ENCODE data around the gene AASDHPPT.
A peak's percentile ranks its signal among the peaks of the same experiment; 100 is the strongest.

The AASDHPPT gene

GRCh38 chr11:106086850-106087249, 9.4 kb downstream of the AASDHPPT start:
- DNase-seq (ENCODE audit: low read depth), result no peak

GRCh38 chr11:106087815-106088435, 10.5 kb downstream of the AASDHPPT start:
- no peak for DNase-seq (ENCODE audit: low read depth)

- DNase-seq (ENCODE audit: low read depth), result peak; percentile 24
These were observed 11.4 kb downstream of the AASDHPPT start for GRCh38 chr11:106088896-106089295.

GRCh38 chr11:106091480-106092123, 14.1 kb downstream of the AASDHPPT start:
- DNase-seq (ENCODE audit: low read depth), result peak; percentile 53

GRCh38 chr11:106092446-106092845, 15.0 kb downstream of the AASDHPPT start:
- no peak for DNase-seq (ENCODE audit: low read depth)

GRCh38 chr11:106098893-106099553, 21.6 kb downstream of the AASDHPPT start:
- no peak for DNase-seq (ENCODE audit: low read depth)

GRCh38 chr11:106101370-106101769, 23.9 kb downstream of the AASDHPPT start:
- no peak for DNase-seq (ENCODE audit: low read depth)

- DNase-seq (ENCODE audit: low read depth), result peak; percentile 20
These were observed 24.4 kb downstream of the AASDHPPT start for GRCh38 chr11:106101819-106102218.

GRCh38 chr11:106105986-106106385, 28.5 kb downstream of the AASDHPPT start:
- no peak for DNase-seq (ENCODE audit: low read depth)

GRCh38 chr11:106121570-106122320, 44.3 kb downstream of the AASDHPPT start:
- no peak for DNase-seq (ENCODE audit: low read depth)

GRCh38 chr11:106127604-106128003, 50.1 kb downstream of the AASDHPPT start:
- no peak for DNase-seq (ENCODE audit: low read depth)

GRCh38 chr11:106128740-106129139, 51.3 kb downstream of the AASDHPPT start:
- DNase-seq (ENCODE audit: low read depth), result no peak

- DNase-seq (ENCODE audit: low read depth), result no peak
These were observed 54.5 kb downstream of the AASDHPPT start for GRCh38 chr11:106131998-106132397.

GRCh38 chr11:106132582-106133354, 55.3 kb downstream of the AASDHPPT start:
- no peak for DNase-seq (ENCODE audit: low read depth)

GRCh38 chr11:106133529-106133928, 56.1 kb downstream of the AASDHPPT start:
- DNase-seq (ENCODE audit: low read depth), result no peak

- no peak for DNase-seq (ENCODE audit: low read depth)
These were observed 59.6 kb downstream of the AASDHPPT start for GRCh38 chr11:106137061-106137460.

- DNase-seq (ENCODE audit: low read depth), result no peak
These were observed 60.3 kb downstream of the AASDHPPT start for GRCh38 chr11:106137758-106138157.
